Stimulated activated CD8-positive, alpha-beta memory T cell treated with anti-CD3 and anti-CD28 coated beads, Interleukin-2, amount 100 ng/mL, for 1 hour (primary cell): ENCODE data around the gene LRRC3.
A peak's percentile ranks its signal among the peaks of the same experiment; 100 is the strongest.

ENCODE experiments used
- DNase-seq, 2 donors: peaks; one replicate each; pipeline ENCODE4 v3.0.0-alpha.2; 2020; ENCODE audit warnings: low read depth in 2 of 2

Gene LRRC3

DNA sequence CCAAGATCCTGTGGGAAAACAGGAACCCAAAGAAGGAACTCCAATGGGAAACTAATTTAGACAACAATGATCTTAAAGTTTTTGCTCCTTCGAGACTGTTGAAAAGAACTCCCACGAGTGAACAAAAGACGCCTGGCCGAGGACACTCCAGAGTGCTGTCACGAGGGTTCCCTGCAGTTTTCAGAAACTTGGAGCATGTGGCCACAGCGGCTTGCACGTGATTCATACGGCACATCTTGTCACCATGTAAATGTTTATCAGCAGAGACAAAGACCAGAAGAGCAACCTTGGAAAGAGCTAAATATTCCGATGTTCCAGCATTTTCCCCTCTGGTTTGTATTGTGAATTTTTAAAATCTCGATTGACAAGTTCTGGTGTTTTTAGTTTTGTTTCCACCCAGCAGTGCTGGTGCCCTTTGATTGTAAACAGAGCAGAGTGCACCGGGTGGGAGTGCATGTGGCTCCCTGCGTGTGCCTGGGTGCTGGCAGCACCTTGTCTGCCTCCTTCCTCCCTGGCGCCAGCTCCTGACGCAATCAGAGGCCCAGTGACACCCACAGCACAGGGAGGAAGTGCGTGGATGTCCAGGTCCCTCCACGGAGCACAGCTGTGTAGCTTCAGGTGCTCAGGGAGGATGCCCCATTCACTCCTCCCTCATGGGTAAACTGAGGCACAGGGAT lies 23.0 kb downstream of the LRRC3 start:
- DNase-seq: no peak

DNA sequence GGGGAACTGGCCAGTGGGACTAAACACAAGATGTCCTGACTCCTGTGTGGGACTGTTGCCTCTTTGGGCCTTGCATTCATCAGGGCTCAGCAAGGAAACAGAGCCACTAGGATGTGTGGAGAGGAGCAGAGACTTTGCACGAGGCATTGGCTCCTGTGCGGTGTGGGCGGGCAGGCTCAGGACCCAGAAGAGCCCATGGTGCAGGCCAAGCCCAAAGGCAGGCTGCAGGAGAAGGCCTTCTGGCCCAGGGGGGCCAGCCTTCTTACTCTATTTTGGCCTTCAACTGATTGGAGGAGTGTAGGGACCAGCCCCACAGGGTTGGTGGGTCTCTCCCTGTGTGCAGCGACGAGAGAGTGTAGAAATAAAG lies 23.5 kb downstream of the LRRC3 start:
- DNase-seq: no peak

GRCh38 chr21:44479556-44480199 lies 24.4 kb downstream of the LRRC3 start:
- peak in 1 of 2 donors; percentile 17 for DNase-seq

DNA sequence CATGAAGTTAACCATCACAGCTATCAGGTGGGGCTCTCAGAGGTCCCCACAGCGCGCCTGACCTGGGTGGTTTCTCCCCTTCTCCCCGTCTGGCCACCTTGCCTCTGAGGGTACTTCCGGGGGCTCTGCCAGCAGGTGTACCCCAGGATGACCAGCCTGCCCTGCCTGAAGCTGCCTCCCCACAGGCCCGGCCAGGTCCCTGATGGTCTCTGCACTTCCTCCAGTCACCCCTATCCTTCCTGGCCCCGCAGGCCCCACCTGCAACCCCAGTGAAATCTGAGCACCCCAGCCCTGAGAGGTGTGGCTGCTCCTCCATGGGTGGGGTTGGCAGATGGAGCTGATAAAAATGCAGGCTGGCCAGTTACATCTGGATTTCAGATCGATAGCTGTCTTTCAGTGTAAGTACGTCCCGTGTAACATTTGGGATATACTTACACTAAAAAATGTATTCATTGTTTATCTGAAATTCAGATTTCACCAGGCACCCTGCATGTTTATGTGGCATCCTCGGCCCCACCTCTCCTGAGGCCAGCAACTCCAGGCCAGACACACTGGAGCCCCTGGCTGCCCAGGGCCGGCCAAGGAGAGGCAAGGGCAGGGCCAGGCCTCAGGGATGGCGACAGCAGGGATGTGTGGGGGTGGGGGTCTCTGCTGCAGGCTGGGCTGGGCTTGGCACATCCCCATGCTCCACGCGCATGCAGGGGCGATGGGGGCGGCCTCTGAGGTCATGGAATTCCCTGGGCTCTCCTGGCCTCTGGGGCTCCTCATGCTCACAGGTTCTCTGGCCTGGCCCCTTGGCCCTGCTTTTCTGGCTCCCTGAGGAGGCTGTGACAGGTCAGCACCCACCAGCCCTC lies 25.1 kb downstream of the LRRC3 start:
- no peak for DNase-seq

DNA sequence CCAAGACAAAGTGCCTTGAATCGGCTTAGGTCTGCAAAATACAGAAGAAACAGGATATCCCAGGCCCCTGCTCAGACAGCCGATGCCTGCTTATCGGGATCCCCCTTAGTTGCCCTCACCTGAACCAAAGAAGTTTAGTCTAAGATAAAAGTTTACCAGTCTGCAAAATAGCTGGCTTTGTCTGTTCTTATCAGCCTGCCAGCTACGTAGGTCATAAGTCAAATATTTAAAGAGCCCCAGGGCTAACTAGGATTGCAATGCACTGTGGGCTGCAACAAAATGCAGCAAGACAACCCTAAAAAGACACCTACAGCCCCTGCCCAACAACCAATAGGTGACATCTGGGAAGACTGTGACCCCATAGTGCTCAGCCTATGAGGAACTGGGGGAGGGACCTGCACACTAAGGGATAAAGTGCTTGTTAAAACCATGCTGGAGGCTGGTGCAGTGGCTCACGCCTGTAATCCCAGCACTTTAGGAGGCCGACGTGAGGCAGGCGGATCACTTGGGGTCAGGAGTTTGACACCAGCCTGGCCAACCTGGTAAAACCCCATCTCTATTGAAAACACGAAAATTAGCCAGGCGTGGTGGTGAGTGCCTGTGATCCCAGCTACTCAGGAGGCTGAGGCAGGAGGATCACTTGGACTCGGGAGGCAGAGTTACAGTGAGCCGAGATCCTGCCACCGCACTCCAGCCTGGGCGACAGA lies 27.4 kb downstream of the LRRC3 start:
- DNase-seq: no peak

DNA sequence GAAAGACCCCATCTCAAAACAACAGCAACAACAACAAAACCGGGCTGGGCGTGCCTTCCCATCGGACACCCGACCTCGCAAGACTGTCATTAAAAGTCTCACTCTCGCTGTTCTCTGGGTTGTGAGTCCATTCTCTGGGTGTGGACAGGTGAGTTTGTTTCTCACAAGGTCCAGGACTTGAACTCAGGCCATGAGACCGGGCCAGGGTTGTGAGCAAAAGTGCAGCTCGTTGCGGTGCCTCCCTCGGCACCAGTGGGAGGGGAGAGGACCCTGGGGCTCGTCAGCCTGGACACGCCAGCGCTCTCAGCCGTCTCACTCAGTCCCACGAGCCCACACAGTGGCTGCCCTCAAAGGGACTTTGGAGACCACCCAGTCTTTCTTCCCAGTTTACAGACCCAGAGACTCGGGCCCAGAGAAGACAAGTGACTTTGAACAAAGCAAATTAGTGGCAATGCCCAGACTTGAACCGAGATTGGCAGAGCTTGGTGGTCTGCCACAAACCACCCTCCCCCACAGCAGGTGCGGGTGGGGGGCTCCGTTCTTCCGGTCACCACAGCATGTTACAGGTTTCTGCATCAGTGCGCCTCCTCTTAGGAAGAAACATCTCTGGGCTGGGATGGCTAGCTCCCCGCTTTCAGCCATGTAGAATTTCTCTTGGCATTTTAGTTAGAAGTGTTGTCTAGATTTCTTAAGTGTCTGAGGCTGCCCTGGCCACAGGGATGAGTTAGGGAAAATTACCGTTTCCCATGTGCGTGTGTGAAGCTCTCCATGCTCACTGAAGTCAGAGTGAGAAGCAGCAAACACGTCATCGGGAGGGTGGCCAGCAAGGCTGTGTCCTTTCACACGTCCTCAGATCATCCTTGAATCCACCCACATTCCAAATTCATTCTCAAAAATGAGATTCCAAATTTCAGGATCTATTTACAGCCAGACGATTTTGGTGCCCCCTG lies 28.3 kb downstream of the LRRC3 start:
- DNase-seq: no peak

DNA sequence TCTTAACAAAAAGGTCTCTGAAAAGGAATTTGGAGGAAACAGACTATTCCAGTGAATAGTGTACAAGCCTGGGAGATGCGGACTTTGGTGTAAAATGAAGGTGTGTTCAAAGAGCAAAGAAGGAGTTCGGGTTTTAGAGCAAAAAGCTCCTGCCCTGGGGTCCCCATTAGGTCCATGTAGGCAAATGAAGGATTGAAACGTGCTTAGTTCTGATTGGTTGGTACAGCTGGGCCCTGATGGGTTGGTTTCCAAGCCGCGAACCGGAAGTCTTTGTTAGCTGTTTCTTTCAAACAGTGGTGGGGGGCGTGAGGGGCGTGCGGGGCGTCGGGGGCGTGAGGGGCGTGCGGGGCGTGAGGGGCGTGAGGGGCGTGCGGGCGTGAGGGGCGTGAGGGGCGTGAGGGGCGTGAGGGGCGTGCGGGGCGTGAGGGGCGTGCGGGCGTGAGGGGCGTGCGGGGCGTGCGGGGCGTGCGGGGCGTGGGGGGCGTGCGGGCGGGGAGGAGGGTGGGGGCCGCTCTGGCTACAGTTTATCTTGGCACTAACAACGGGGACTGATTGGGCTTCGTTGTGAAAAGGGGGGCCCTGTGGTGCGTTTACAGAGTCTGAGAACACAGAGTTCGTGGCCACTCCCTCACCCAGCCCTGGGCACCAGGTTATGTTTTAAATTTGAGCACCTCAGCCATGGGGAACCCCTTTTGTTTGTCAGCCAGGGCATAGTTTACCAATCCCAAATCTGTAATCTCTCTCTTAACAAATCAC lies 29.4 kb downstream of the LRRC3 start:
- DNase-seq: no peak

DNA sequence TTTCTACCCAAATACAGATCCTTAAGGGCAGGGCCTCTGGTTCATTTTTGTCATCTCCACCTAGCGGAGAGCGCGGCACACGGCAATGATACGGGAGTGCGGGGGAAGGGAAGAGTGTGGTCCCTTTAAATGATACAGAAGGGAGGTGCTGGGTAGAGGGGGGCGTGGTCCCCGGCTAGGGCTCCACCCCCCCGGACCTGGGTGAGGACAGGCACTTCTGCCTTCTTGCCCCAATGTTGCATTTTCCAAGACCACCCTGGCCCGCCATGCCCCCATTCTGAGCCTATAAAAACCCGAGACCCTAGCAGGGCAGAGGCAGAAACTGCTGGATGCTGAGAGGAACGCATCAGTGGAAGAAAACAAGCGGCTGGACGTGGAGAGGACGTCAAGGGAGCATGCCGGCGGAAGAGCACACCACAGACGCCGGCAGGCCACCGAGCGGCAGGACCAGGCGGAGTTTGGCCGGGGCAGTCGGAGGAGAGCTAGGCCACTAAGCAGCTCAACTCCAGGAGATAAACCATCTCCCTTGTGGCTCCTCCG lies 30.0 kb downstream of the LRRC3 start:
- peak; percentile 12 to 17 for DNase-seq

DNA sequence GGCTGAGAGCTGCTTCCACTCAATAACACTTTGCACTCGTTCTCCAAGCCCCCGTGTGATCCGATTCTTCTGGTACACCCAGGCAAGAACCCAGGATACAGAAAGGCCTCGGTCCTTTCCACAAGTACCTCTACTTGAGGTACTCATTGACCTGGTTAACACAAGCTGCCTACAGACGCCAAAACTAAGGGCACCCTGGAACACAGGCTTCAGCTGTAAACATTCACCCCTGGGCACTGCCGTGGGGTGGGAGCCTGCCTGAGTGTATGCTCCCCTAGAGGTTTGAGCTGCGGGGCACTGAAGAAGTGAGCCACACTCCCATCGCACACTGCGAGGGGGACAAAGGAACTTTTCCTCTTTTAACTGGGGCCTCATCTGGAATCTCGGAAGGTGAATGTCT lies 30.5 kb downstream of the LRRC3 start:
- no peak for DNase-seq

DNA sequence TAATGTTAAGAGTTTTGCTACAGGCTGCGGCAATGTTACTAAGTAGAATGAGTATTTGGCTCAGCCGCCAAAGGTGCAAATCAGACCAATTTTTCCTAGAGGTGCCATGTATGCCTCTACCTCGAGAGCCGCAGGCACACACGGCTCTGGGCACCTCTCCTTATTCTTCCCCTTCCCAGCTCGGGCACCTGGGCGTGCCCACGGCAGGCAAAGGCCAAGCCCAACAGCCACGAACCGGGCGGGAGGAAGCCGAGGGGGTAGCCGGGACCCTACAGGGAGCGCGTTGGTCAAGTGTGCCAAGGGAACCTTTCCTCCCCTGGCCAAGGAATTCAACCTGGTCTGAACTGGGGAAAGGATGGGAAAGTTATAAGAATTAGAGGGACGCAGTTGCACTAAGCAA lies 31.0 kb downstream of the LRRC3 start:
- DNase-seq: no peak

DNA sequence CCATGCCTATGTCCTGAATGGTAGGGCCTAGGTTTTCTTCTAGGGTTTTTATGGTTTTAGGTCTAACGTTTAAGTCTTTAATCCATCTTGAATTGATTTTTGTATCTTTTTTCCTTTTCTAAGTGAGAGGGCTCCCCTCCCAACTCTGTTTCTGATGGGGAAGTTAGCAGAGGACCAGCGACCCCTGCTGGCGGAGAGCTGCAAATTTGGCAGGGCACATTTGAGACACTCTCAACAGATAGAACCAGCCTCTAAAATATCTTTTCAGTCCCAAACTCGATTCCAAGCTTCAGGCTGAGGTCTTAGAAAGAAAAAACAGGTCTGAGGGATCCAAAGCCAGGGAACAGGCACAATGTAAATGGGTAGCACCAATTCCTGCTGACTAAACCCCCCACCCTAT lies 32.5 kb downstream of the LRRC3 start:
- DNase-seq: peak in 1 of 2 donors; percentile 19

GRCh38 chr21:44489962-44490361 lies 34.7 kb downstream of the LRRC3 start:
- DNase-seq: no peak

GRCh38 chr21:44490405-44490804 lies 35.1 kb downstream of the LRRC3 start:
- DNase-seq: no peak

DNA sequence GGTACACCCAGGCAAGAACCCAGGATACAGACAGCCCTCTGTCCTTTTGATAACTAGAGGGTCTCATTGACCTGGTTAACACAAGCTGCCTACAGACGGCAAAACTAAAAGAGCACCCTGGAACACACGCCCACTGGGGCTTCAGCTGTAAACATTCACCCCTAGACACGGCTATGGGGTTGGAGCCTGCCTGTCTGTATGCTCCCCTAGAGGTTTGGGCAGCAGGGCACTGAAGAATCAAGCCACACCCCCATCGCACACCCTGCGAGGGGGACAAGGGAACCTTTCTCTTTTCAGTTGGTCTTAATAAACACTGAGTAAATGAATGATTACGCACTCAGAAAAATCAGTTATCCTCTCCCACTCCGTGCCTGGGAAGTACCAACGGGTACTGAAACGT lies 35.5 kb downstream of the LRRC3 start:
- no peak for DNase-seq

DNA sequence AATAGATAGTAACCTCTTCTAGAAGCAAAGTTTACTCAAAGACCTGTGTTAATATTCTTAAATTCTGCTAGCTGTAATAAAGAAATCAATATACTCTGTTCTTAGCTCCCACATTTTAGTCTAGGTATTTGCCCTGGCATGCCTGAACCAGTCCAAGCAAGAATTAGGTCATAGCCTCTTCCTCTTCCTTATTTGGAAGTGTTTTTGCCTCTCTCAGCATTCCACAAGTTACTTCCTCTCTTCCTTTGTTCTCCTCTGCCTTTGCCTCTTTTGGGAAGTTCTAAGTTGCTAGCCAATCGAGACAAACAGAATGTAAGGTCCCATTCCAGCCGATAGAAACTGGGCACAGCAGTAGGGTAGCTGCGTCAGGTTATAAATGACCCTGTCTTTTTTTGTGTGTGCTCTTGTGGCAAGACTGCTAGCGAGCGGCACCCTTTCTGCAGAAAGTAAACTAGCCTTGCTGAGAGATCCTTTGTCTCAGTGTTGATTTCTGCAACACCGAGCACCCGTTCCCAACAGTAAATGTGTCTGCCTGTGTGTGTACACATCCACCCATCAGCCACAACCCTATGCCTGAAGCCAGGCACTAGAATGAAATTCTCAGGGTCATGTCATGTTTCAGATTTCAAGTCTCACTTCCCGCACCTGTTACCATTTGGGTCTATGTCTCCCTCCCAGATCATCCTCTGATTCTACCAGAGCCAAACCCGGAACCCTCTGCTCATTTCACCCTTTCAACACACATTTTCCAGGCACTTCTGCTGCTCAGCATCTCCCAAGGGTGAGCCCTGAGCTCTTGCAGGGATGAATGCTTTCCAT lies 37.5 kb downstream of the LRRC3 start:
- no peak for DNase-seq

DNA sequence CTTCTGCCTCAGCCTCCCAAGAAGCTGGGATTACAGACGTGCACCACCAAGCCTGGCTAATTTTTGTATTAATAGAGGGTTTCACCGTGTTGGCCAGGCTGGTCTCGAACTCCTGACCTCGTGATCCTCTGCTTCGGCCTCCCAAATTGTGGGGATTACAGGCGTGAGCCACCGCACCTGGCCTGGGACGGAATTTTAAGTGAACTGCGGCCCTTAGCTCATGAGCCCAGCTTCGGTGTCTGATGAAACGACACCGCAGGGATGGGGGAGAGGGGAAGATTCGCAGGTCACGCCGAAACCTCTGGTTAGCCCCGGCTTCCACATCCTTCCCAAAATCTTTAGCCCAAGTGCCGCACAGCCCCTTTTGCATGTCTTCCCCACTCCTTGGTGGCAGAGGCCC lies 39.1 kb downstream of the LRRC3 start:
- DNase-seq: no peak

DNA sequence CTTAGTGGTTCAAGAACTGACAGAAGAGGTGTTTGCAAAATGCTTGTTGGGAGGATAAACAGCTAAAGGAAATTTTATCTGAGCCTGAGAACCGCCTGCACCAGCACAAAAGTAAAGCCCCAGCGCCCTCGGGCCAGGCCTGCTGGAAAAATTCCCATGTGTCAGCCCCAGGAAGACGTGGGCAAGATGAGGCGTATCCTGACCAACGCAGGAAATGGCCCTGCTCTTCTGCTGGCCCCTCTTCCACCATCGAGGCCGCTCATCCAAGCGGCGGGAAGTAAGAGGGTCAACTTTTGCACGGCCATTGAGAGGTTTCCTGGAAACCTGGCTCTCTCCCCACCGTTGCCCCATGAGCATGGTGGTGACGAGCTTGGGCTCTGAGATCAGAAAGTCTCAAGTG lies 39.6 kb downstream of the LRRC3 start:
- DNase-seq: no peak

DNA sequence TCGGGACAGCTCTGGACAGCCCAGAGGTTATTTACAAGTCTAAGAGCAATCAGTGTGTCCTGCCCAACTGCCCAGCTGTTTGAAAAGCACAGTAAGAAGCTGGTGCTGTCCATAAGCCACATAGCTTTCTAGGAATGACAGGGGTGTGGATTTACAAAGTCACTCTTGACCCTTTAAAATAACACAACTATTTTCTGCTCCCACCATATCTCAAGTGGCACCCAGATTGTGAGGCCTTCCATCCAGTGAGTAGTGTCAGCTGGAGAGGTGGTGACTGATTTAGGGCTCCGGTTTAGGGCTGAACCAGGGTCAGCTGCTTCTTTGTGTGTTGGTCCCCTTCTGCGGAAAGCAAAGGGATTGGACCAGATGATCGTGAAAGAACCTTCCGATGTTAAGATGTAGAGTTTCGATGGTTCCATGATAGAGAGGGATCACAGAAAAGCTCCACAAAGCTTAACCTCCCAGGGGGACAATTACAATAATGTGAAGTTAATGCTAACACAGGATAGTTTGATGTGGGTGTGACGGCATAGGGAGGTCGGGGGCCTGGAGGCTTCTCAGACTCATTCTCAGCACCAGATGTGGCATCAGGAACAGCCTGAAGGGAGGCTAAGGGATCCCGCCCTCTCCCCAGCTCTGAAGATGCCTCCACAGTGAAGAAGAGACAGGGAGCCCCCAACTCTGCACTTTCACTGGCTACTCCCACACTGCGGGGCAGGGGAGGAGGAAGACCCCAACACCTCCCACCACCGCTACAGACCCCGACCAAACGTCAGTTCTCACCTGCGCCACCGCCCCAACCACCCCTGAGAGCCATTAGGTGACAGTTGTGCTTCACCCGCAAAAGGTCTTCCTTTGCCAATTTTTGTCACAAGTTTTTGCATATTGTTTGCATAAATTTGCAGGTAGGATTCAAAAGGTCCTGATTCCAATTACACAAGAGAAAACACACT lies 40.6 kb downstream of the LRRC3 start:
- DNase-seq: no peak
